HepG2 (cell line): ENCODE results near the gene CAST. TPM values are rescaled to one million over a fixed set of nuclear protein-coding genes. Genes with fewer than 3 reads are reported as not detected.
A peak's percentile ranks its signal among the peaks of the same experiment; 100 is the strongest.

ENCODE experiments used
- AKAP8 ChIP-seq: sonication (generic); formaldehyde crosslinking; IDR thresholded peaks from 2 replicates; pipeline ENCODE4 v1.5.1; 2020; ENCODE audit warnings: mild to moderate bottlenecking, missing genetic modification reagents
- BCLAF1 ChIP-seq: fragments of 450-650 bp; IDR thresholded peaks from 2 replicates; pipeline ENCODE4 v1.6.1; 2017; ENCODE audit warnings: mild to moderate bottlenecking
- CREM ChIP-seq, 2 experiments: sonication (generic) in 1 of 2; formaldehyde crosslinking in 1 of 2; IDR thresholded peaks; 2 replicates each; pipeline versions ENCODE4 v1.4.0 to v1.6.1; 2016 to 2020; ENCODE audit warnings: antibody characterized with exemption in 1 of 2, mild to moderate bottlenecking in 1 of 2, missing genetic modification reagents in 1 of 2
- CSRNP2 ChIP-seq: sonication (generic); formaldehyde crosslinking; conservative IDR thresholded peaks from 2 replicates; pipeline ENCODE4 v1.8.0; 2022; ENCODE audit warnings: low read depth, missing genetic modification reagents
- E2F5 ChIP-seq: sonication (generic); formaldehyde crosslinking; conservative IDR thresholded peaks from 2 replicates; pipeline ENCODE4 v1.4.0; 2020; ENCODE audit warnings: missing genetic modification reagents
- ETV5 ChIP-seq: IDR thresholded peaks from 2 replicates; pipeline ENCODE4 v1.6.1; 2018; ENCODE audit warnings: missing biosample characterization, missing genetic modification reagents, inconsistent platforms, borderline replicate concordance
- HOXA3 ChIP-seq: sonication (generic); formaldehyde crosslinking; IDR thresholded peaks from 2 replicates; pipeline ENCODE4 v1.5.0; 2020; ENCODE audit warnings: missing genetic modification reagents
- KMT2A ChIP-seq: sonication (generic); formaldehyde crosslinking; IDR thresholded peaks from 2 replicates; pipeline ENCODE4 v1.4.0; 2020; ENCODE audit warnings: missing genetic modification reagents
- MXD4 ChIP-seq: IDR thresholded peaks from 2 replicates; pipeline ENCODE4 v1.6.1; 2016; ENCODE audit warnings: mild to moderate bottlenecking, missing biosample characterization, missing genetic modification reagents
- MZF1 ChIP-seq: sonication (generic); formaldehyde crosslinking; IDR thresholded peaks from 2 replicates; pipeline ENCODE4 v1.8.1; 2023; ENCODE audit warnings: mild to moderate bottlenecking, missing genetic modification reagents, borderline replicate concordance
- PHF20 ChIP-seq: sonication (generic); formaldehyde crosslinking; IDR thresholded peaks from 2 replicates; pipeline ENCODE4 v1.5.0; 2020; ENCODE audit warnings: mild to moderate bottlenecking, missing genetic modification reagents
- SMC3 ChIP-seq: IDR thresholded peaks from 2 replicates; pipeline ENCODE4 v1.6.1; 2011; ENCODE audit warnings: low read length, improper control_type of control experiment
- ZNF30 ChIP-seq: sonication (generic); formaldehyde crosslinking; IDR thresholded peaks from 2 replicates; pipeline ENCODE4 v1.5.0; 2020; ENCODE audit warnings: mild to moderate bottlenecking, missing genetic modification reagents
- ZNF383 ChIP-seq: sonication (generic); formaldehyde crosslinking; IDR thresholded peaks from 2 replicates; pipeline ENCODE4 v1.4.0; 2020; ENCODE audit warnings: missing genetic modification reagents, mild to moderate bottlenecking, borderline replicate concordance
- ZNF569 ChIP-seq: sonication (generic); formaldehyde crosslinking; IDR thresholded peaks from 2 replicates; pipeline ENCODE4 v1.5.0; 2020; ENCODE audit warnings: mild to moderate bottlenecking, missing genetic modification reagents, moderate library complexity, borderline replicate concordance
- ZNF598 ChIP-seq: sonication (generic); formaldehyde crosslinking; IDR thresholded peaks from 2 replicates; pipeline ENCODE4 v1.5.1; 2020; ENCODE audit warnings: mild to moderate bottlenecking, missing genetic modification reagents, borderline replicate concordance
- ZNF749 ChIP-seq: sonication (generic); formaldehyde crosslinking; IDR thresholded peaks from 2 replicates; pipeline ENCODE4 v1.8.0; 2022; ENCODE audit warnings: mild to moderate bottlenecking, missing genetic modification reagents, moderate library complexity, borderline replicate concordance
- ZNF83 ChIP-seq: sonication (generic); formaldehyde crosslinking; IDR thresholded peaks from 2 replicates; pipeline ENCODE4 v1.4.0; 2020; ENCODE audit warnings: missing genetic modification reagents, mild to moderate bottlenecking, borderline replicate concordance
- polyA plus RNA-seq, 8 experiments: library from polyadenylated mRNA; depleted of rRNA in 3 of 8; stranded (reverse) in 7 of 8; unstranded in 1 of 8; fragments of >200 nt; fragmentation: Illumina TruSeq in 4 of 8; extraction: Trizol in 4 of 8; gene quantifications; 2 replicates each; pipeline versions ENCODE4 v1.2.1 to v1.2.3, GENCODE V29; 2011 to 2016; ENCODE audit warnings: low read depth in 4 of 8, missing spikeins in 1 of 8, mixed read lengths in 1 of 8; ENCODE audit not compliant: insufficient read depth in 1 of 8
- total RNA-seq, 5 experiments: library from RNA; depleted of rRNA; stranded (reverse); fragments of >200 nt; fragmentation: Illumina TruSeq; extraction: Trizol; gene quantifications; 2 replicates each; pipeline ENCODE4 v1.2.3, GENCODE V29; 2016; ENCODE audit warnings: low read depth in 1 of 5

Gene CAST
- total and polyA plus RNA-seq, 2 of the 13 experiments (the other 11 are each of a cell fraction or from before 2014, with no cell fraction given): 42.1 to 67.6 TPM

GRCh38 chr5:96702503-96703383, 40.6 kb downstream of the CAST start (continued):
- TF ChIP-seq BCLAF1: no peak
- no peak for TF ChIP-seq CSRNP2 (CRISPR knock-in tag)
- TF ChIP-seq MXD4 (CRISPR knock-in tag): peak; percentile 72
- peak; percentile 56; the same call in 1 of the 2 replicates for TF ChIP-seq HOXA3 (CRISPR knock-in tag)
- TF ChIP-seq ZNF598 (CRISPR knock-in tag): peak; percentile 70; the same call in 1 of the 2 replicates
- no peak; the same call in 1 of the 2 replicates for TF ChIP-seq ETV5 (CRISPR knock-in tag)
- TF ChIP-seq ZNF30 (CRISPR knock-in tag): no peak
- no peak for TF ChIP-seq ZNF569 (CRISPR knock-in tag)
- peak; percentile 15; the same call in 1 of the 2 replicates for TF ChIP-seq CREM (IDR thresholded peaks at IDR 0.05)
- no peak for TF ChIP-seq CREM (CRISPR knock-in tag; IDR thresholded peaks at IDR 0.05)
- no peak for TF ChIP-seq AKAP8 (CRISPR knock-in tag)
- TF ChIP-seq ZNF383 (CRISPR knock-in tag): no peak
- TF ChIP-seq MZF1 (CRISPR knock-in tag): no peak
- TF ChIP-seq ZNF749 (CRISPR knock-in tag): no peak; the same call in 1 of the 2 replicates
- no peak for TF ChIP-seq E2F5 (CRISPR knock-in tag)
- TF ChIP-seq KMT2A (CRISPR knock-in tag): no peak; the same call in 1 of the 2 replicates
- TF ChIP-seq PHF20 (CRISPR knock-in tag): no peak
- no peak for TF ChIP-seq SMC3
- TF ChIP-seq ZNF83 (CRISPR knock-in tag): no peak
